K562 (cell line): Measurements from ENCODE around the gene ADPRH. TPM values are rescaled to one million over a fixed set of nuclear protein-coding genes. Genes with fewer than 3 reads are reported as not detected.

ENCODE experiments used
- ATAC-seq: fragments of 200-7000 bp; cut with Tn5 transposase; 3 replicates; pipeline ENCODE4 v1.9.1; 2020; ENCODE audit warnings: moderate library complexity
- BruUV-seq: library from RNA; stranded (reverse); fragments of 400-500 nt; replicated peaks from 2 replicates; lab custom pipeline; 2021; lab: Mats Ljungman, UMichigan
- CTCF ChIA-PET: fragments of 300-600 bp; formaldehyde crosslinking; extraction: SDS; loops from one replicate; lab custom pipeline; 2021; ENCODE audit warnings: low intra/inter-chr PET ratio; lab: Yijun Ruan, JAX
- POLR2A ChIA-PET: fragments of 300-600, 350-650 bp; sonication (Branson Sonifier 250); formaldehyde crosslinking; extraction: SDS; loops from one replicate; lab custom pipeline; 2021; ENCODE audit warnings: antibody characterized with exemption, inconsistent platforms; lab: Yijun Ruan, JAX
- DNase-seq, 4 experiments: peaks; one replicate each; pipeline versions ENCODE4 v3.0.0 to v3.0.0-alpha.2; 2011 to 2018; ENCODE audit warnings: low spot score in 3 of 4, mixed read lengths in 3 of 4; ENCODE audit errors: extremely low read depth in 1 of 4
- FAIRE-seq: peaks from 2 replicates; lab custom pipeline; 2011; peaks lifted over from hg19 to GRCh38; lab: Jason Lieb, UNC
- H2AFZ ChIP-seq: 2 replicates; pipeline ENCODE4 v1.6.0; 2011; ENCODE audit warnings: low read depth, low read length, control low read depth, inconsistent platforms
- H3K27ac ChIP-seq: fragments of 200-600 bp; 3 replicates; pipeline ENCODE4 v1.8.0; 2011; ENCODE audit warnings: low read depth, mild to moderate bottlenecking, control low read depth, inconsistent platforms, low read length, moderate library complexity, mixed read lengths; ENCODE audit errors: extremely low read depth
- H3K27me3 ChIP-seq, 2 experiments: fragments of 300-600 bp in 1 of 2; 2 replicates in 1 of 2; 3 replicates in 1 of 2; pipeline versions ENCODE4 v1.6.0 to v1.8.0; 2011; ENCODE audit warnings: inconsistent platforms in 2 of 2, low read length in 2 of 2, mild to moderate bottlenecking in 1 of 2, mixed read lengths in 1 of 2, moderate library complexity in 1 of 2; ENCODE audit not compliant: control insufficient read depth in 2 of 2, insufficient read depth in 2 of 2
- H3K36me3 ChIP-seq: fragments of 300-600 bp; 3 replicates; pipeline ENCODE4 v1.8.0; 2011; ENCODE audit warnings: mild to moderate bottlenecking, low read length, inconsistent platforms; ENCODE audit not compliant: control insufficient read depth, insufficient read depth
- H3K4me1 ChIP-seq, 2 experiments: fragments of 200-600 bp in 1 of 2; replicated peaks in 1 of 2; 2 replicates in 1 of 2; 3 replicates in 1 of 2; pipeline versions ENCODE4 v1.5.1 to v1.8.0; 2011; ENCODE audit warnings: inconsistent platforms in 2 of 2, low read length in 2 of 2, mild to moderate bottlenecking in 1 of 2, mixed read lengths in 1 of 2, moderate library complexity in 1 of 2; ENCODE audit not compliant: control insufficient read depth in 2 of 2, insufficient read depth in 2 of 2
- H3K4me2 ChIP-seq: 2 replicates; pipeline ENCODE4 v1.6.1; 2011; ENCODE audit warnings: low read length, control low read depth, inconsistent platforms, mixed read lengths; ENCODE audit not compliant: insufficient read depth
- H3K4me3 ChIP-seq: fragments of 200-600 bp; sonication (generic), shearing (Covaris generic); 2 replicates; pipeline ENCODE4 v1.5.1; 2016; ENCODE audit warnings: control low read depth, inconsistent platforms
- H3K79me2 ChIP-seq: fragments of 200-600 bp; 3 replicates; pipeline ENCODE4 v1.8.0; 2011; ENCODE audit warnings: low read length, inconsistent platforms; ENCODE audit not compliant: control insufficient read depth, insufficient read depth
- H3K9ac ChIP-seq, 2 experiments: 2 replicates each; pipeline versions ENCODE4 v1.6.0 to v1.6.1; 2011; ENCODE audit warnings: low read depth in 2 of 2, low read length in 2 of 2, control low read depth in 1 of 2, inconsistent platforms in 1 of 2, mild to moderate bottlenecking in 1 of 2, mixed read lengths in 1 of 2; ENCODE audit not compliant: insufficient read depth in 1 of 2
- H3K9me1 ChIP-seq: one replicate; pipeline ENCODE4 v1.6.0; 2011; ENCODE audit warnings: inconsistent platforms, mild to moderate bottlenecking, low read length, moderate library complexity; ENCODE audit not compliant: control insufficient read depth, insufficient read depth
- H3K9me3 ChIP-seq: replicated peaks from 2 replicates; pipeline ENCODE4 v1.5.1; 2011; ENCODE audit warnings: low read depth, low read length, inconsistent platforms; ENCODE audit not compliant: control insufficient read depth, insufficient read depth
- H4K20me1 ChIP-seq: replicated peaks from 2 replicates; pipeline ENCODE4 v1.6.1; 2011; ENCODE audit warnings: low read length, inconsistent platforms, mixed read lengths; ENCODE audit not compliant: control insufficient read depth, insufficient read depth
- CTCFL ChIP-seq: IDR thresholded peaks from 2 replicates; pipeline ENCODE4 v1.6.1; 2011; ENCODE audit warnings: borderline replicate concordance, low read depth, mild to moderate bottlenecking, moderate library complexity, low read length; ENCODE audit not compliant: insufficient read depth, poor library complexity, severe bottlenecking
- RFX7 ChIP-seq: fragments of 250-450 bp; sonication (Bioruptor Pico); IDR thresholded peaks from 2 replicates; pipeline ENCODE4 v1.5.1; 2021; ENCODE audit warnings: mild to moderate bottlenecking
- TAF1 ChIP-seq: IDR thresholded peaks from 2 replicates; pipeline ENCODE4 v1.6.1; 2011; ENCODE audit warnings: mild to moderate bottlenecking, low read length, moderate library complexity; ENCODE audit not compliant: insufficient read depth, control insufficient read depth, severe bottlenecking; ENCODE audit errors: extremely low read depth
- ZKSCAN8 ChIP-seq: fragments of 200-800 bp; sonication (Bioruptor generic); IDR thresholded peaks from 2 replicates; pipeline ENCODE4 v1.6.1; 2016; ENCODE audit warnings: missing genetic modification characterization, missing compliant biosample characterization
- ZNF133 ChIP-seq: fragments of 250-450 bp; sonication (Bioruptor Pico); IDR thresholded peaks from 2 replicates; pipeline ENCODE4 v1.4.0; 2020; ENCODE audit warnings: mild to moderate bottlenecking
- ZNF232 ChIP-seq: sonication (generic); formaldehyde crosslinking; IDR thresholded peaks from 2 replicates; pipeline ENCODE4 v1.8.0; 2022; ENCODE audit warnings: mild to moderate bottlenecking, missing genetic modification reagents
- WGBS: fragments of 100-300 bp; shearing (Covaris generic); methylation state at CpG from one replicate; pipeline ENCODE4 v1.1.6; 2016; ENCODE audit warnings: low coverage, mixed read lengths; ENCODE audit not compliant: insufficient coverage; ENCODE audit errors: missing lambda C conversion rate; 5-methylcytosine and 5-hydroxymethylcytosine counted together
- in situ Hi-C: fragments of 300-500 bp; cut with MboI; formaldehyde crosslinking; loops from 4 replicates; pipeline ENCODE4 v1.15.0; 2018; ENCODE audit warnings: inconsistent platforms, mixed read lengths
- intact Hi-C: fragments of 100-400 bp; cut with micrococcal nuclease; formaldehyde crosslinking; loops from 2 replicates; pipeline ENCODE4 v1.14.2; 2022
- polyA plus RNA-seq, 8 experiments: library from polyadenylated mRNA; depleted of rRNA in 4 of 8; stranded (reverse) in 5 of 8; unstranded in 3 of 8; fragments of >200 nt; fragmentation: Nextera tagmentation in 2 of 8; fragmentation: Illumina TruSeq in 1 of 8; extraction: Ambion mirVana in 2 of 8; extraction: Trizol in 1 of 8; gene quantifications; 2 replicates each; pipeline versions ENCODE4 v1.2.1 to v1.2.3, GENCODE V29; 2011 to 2014; ENCODE audit warnings: inconsistent platforms in 1 of 8, missing spikeins in 1 of 8
- total RNA-seq, 7 experiments: library from RNA; depleted of rRNA in 6 of 7; stranded (reverse); fragments of >200 nt in 6 of 7; fragmentation: Illumina TruSeq in 2 of 7; extraction: Trizol in 2 of 7; gene quantifications; 2 replicates each; pipeline versions ENCODE4 v1.2.1 to v1.2.3, GENCODE V29; 2011 to 2021; ENCODE audit warnings: low replicate concordance in 1 of 7
- TF ChIP-seq, protein P1 (sequence below): IDR thresholded peaks from 2 replicates; pipeline ENCODE4 v1.6.1; 2016; ENCODE audit warnings: missing genetic modification characterization, missing compliant biosample characterization

The ADPRH gene
- total and polyA plus RNA-seq, 9 of the 15 experiments (the other 6 are each of a cell fraction or from before 2014, with no cell fraction given), result 0.01 to 1.4 (median 0.65) TPM

DNA sequence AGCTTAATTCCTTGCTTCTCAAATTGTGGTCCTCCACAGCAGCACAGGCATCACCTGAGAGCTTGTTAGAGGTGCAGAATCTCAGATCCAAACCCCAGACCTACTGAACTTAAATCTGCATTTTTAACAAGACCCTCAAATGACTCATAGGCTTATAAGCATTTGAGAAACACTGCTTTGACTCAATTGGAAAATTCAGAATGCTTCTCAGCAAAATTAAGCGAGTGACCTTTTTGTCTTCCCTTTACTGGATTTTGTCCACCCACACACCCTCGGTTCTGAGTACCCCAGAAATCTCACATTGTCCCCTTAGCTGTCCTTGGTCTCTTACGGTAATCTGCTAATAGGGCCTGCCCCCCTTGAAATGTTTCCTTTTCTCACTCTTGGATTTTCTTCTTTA is 37.7 kb upstream of the ADPRH start:
- no peak overlapping the region for H3K4me2 ChIP-seq
- in situ Hi-C loops (no loop called here), intact Hi-C loops (no loop called here)
- no peaks in the 10 kb centered on the region for H3K9me1 ChIP-seq
- ChIA-PET CTCF (no interaction called here), POLR2A (interaction anchor here (0.6 kb wide), 1 partner anchor 184 kb away, joined by 3 read pairs; no protein-coding TSS in a partner anchor)
- H3K4me1 ChIP-seq, result no peaks in the 10 kb centered on the region
- H4K20me1 ChIP-seq, result no peaks in the 10 kb centered on the region
- ATAC-seq (no peak), FAIRE-seq (no peak), DNase-seq (no peak)
- no peaks in the 10 kb centered on the region for H3K9me3 ChIP-seq
- H3K79me2 ChIP-seq, result no peaks in the 10 kb centered on the region
- no TSS peak for BruUV-seq
- no peak overlapping the region for H3K9ac ChIP-seq
- no peak overlapping the region for H2AFZ ChIP-seq
- no peak overlapping the region for H3K4me3 ChIP-seq
- H3K27me3 ChIP-seq, result no peaks in the 10 kb centered on the region
- no peaks in the 10 kb centered on the region; the same call in 2 of the 3 replicates for H3K36me3 ChIP-seq
- 43% methylated on average over 3 of the region's 3 CpGs for WGBS
- no peak for TF ChIP-seq TAF1
- TF ChIP-seq RFX7 (CRISPR knock-in tag), result no peak
- no peak for TF ChIP-seq ZNF232 (CRISPR knock-in tag)
- TF ChIP-seq ZNF133 (CRISPR knock-in tag), result no peak
- no peak for TF ChIP-seq ZKSCAN8 (CRISPR knock-in tag)
- TF ChIP-seq, protein P1, sequence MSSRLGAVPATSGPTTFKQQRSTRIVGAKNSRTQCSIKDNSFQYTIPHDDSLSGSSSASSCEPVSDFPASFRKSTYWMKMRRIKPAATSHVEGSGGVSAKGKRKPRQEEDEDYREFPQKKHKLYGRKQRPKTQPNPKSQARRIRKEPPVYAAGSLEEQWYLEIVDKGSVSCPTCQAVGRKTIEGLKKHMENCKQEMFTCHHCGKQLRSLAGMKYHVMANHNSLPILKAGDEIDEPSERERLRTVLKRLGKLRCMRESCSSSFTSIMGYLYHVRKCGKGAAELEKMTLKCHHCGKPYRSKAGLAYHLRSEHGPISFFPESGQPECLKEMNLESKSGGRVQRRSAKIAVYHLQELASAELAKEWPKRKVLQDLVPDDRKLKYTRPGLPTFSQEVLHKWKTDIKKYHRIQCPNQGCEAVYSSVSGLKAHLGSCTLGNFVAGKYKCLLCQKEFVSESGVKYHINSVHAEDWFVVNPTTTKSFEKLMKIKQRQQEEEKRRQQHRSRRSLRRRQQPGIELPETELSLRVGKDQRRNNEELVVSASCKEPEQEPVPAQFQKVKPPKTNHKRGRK (tag), result no peak
- TF ChIP-seq CTCFL, result no peak
- no peak overlapping the region for H3K27ac ChIP-seq
